SK-N-SH (cell line): ENCODE results near the gene PCSK7.

ENCODE experiments used
- EZH2phosphoT487 ChIP-seq: fragments of 200-600 bp; sonication (generic); IDR thresholded peaks from 2 replicates; pipeline ENCODE4 v1.6.1; 2017; ENCODE audit warnings: low read depth, mixed run types, mild to moderate bottlenecking, antibody characterized with exemption, moderate library complexity, borderline replicate concordance
- GABPA ChIP-seq: IDR thresholded peaks from 2 replicates; pipeline ENCODE4 v1.4.0; 2012; ENCODE audit warnings: low read depth, mild to moderate bottlenecking
- JUND ChIP-seq: IDR thresholded peaks from 2 replicates; pipeline ENCODE4 v1.4.0; 2012
- MXI1 ChIP-seq: IDR thresholded peaks from 2 replicates; pipeline ENCODE4 v1.6.1; 2012; ENCODE audit warnings: mild to moderate bottlenecking, low read depth, low read length, improper control_type of control experiment
- NRF1 ChIP-seq: IDR thresholded peaks from 2 replicates; pipeline ENCODE4 v1.6.1; 2012; ENCODE audit warnings: low read depth, mild to moderate bottlenecking, low read length
- POLR2AphosphoS5 ChIP-seq: IDR thresholded peaks from 2 replicates; pipeline ENCODE4 v1.6.1; 2012; ENCODE audit warnings: low read depth, low read length
- RCOR1 ChIP-seq: fragments of 150-350 bp; IDR thresholded peaks from 2 replicates; pipeline ENCODE4 v1.6.1; 2017; ENCODE audit warnings: antibody characterized with exemption, low read length
- TEAD4 ChIP-seq: IDR thresholded peaks from 2 replicates; pipeline ENCODE4 v1.4.0; 2012; ENCODE audit warnings: mild to moderate bottlenecking, borderline replicate concordance; ENCODE audit not compliant: insufficient read depth
- TF ChIP-seq, protein P1 (sequence below): fragments of 200-600 bp; sonication (generic); IDR thresholded peaks from 2 replicates; pipeline ENCODE4 v1.6.1; 2017; ENCODE audit warnings: antibody characterized with exemption, mild to moderate bottlenecking, moderate library complexity
- TF ChIP-seq, protein P2 (sequence below): IDR thresholded peaks from 2 replicates; pipeline ENCODE4 v1.4.0; 2012; ENCODE audit warnings: low read depth, borderline replicate concordance
- TF ChIP-seq, protein P3 (sequence below): IDR thresholded peaks from 2 replicates; pipeline ENCODE4; 2012

DNA sequence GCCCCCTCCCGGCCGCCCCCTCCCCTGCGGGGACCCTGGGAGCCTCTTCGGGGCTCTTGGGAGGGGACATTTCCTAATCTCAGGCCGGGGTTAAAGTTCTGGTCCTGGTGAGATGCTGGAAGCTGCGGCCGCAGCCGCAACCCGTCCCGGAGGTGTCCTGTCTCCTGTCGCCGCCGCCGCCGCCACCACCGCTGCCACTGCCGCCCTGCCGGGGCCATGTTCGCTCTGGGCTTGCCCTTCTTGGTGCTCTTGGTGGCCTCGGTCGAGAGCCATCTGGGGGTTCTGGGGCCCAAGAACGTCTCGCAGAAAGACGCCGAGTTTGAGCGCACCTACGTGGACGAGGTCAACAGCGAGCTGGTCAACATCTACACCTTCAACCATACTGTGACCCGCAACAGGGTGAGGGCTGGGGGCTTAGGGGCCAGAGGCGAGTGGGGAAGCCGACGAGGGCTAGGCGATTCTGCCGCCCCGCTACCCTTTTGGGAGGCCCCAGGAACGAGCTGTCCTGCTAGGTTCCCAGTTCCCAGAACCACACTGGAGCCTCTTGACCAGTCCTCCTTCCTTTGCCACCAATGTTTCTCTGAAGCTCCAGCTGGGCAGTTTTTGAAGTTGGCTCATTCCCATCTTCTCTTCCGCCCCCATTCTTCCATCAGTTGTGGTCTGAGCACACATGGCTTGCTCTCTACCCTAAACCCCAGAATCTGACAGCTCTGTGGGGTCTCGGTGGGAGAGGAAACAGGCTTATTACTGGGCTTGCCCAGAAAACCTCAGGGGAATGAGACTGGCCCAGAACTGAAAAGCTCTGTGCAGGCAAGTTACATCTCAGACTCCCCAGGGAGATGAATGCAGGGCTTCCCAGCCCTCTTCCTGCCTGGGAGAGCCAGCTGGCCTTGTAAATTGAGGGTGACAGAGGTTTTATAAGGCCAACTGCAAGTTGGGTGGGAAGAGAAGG is 52.5 kb downstream of the PCSK7 start:
- TF ChIP-seq NRF1 = no peak
- no peak for TF ChIP-seq POLR2AphosphoS5
- TF ChIP-seq, protein P1, sequence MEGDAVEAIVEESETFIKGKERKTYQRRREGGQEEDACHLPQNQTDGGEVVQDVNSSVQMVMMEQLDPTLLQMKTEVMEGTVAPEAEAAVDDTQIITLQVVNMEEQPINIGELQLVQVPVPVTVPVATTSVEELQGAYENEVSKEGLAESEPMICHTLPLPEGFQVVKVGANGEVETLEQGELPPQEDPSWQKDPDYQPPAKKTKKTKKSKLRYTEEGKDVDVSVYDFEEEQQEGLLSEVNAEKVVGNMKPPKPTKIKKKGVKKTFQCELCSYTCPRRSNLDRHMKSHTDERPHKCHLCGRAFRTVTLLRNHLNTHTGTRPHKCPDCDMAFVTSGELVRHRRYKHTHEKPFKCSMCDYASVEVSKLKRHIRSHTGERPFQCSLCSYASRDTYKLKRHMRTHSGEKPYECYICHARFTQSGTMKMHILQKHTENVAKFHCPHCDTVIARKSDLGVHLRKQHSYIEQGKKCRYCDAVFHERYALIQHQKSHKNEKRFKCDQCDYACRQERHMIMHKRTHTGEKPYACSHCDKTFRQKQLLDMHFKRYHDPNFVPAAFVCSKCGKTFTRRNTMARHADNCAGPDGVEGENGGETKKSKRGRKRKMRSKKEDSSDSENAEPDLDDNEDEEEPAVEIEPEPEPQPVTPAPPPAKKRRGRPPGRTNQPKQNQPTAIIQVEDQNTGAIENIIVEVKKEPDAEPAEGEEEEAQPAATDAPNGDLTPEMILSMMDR = no peak
- no peak for TF ChIP-seq TEAD4
- no peak for TF ChIP-seq MXI1
- no peak for TF ChIP-seq RCOR1
- no peak for TF ChIP-seq EZH2phosphoT487
- TF ChIP-seq, protein P2, sequence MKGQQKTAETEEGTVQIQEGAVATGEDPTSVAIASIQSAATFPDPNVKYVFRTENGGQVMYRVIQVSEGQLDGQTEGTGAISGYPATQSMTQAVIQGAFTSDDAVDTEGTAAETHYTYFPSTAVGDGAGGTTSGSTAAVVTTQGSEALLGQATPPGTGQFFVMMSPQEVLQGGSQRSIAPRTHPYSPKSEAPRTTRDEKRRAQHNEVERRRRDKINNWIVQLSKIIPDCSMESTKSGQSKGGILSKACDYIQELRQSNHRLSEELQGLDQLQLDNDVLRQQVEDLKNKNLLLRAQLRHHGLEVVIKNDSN = no peak
- TF ChIP-seq, protein P3, sequence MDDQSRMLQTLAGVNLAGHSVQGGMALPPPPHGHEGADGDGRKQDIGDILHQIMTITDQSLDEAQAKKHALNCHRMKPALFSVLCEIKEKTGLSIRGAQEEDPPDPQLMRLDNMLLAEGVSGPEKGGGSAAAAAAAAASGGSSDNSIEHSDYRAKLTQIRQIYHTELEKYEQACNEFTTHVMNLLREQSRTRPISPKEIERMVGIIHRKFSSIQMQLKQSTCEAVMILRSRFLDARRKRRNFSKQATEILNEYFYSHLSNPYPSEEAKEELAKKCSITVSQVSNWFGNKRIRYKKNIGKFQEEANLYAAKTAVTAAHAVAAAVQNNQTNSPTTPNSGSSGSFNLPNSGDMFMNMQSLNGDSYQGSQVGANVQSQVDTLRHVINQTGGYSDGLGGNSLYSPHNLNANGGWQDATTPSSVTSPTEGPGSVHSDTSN = no peak
- no peak for TF ChIP-seq JUND
- no peak for TF ChIP-seq GABPA
